Fibroblast of pulmonary artery (primary cell): ENCODE data around the gene PAX2.

Source experiments
- DNase-seq: peaks from one replicate; pipeline ENCODE4 v3.0.0-alpha.2; 2010; ENCODE audit warnings: low read depth
- H3K4me3 ChIP-seq: replicated peaks from 2 replicates; pipeline ENCODE4 v1.5.1; 2011; ENCODE audit warnings: low read depth, mild to moderate bottlenecking, control low read depth, low read length, moderate library complexity
- TF ChIP-seq, protein P1 (sequence below): IDR thresholded peaks from 2 replicates; pipeline ENCODE4 v1.5.1; 2011; ENCODE audit warnings: mild to moderate bottlenecking, control low read depth, low read length, inconsistent platforms; ENCODE audit errors: missing control alignments

PAX2 gene

DNA sequence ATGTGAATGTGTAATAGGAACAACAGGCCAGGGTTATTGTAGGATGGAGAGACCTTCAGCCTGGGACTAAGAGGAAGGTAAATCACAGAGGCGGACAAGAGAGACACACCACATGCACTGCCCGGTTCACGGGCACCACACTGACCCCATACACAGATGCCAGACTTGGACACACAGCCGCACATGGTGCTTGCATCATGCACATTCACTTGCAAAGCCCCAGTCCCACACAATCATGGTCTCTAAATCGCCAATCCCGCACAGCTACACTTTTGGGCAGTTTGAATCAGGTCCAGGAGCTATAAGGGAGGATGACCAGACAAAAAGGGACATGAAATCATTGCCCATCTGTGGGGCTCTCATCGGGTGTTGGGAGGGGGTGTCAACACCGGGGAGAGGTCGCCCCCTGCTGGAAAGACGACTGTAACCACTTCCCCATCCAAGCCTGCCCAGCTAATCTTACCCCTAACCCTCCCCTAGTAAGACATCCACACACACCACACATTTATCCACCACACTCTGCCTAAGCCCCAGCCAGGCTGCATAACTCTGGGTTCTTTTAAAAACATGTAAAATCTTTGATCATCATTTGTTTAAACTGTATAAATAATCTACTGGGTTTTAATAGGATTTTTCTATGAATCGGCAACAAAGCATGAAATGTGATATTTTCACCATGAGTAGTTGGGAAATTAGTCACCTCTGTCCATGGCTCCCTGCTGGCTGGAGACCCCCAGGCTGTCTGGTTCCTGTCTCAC is 126.8 kb downstream of the PAX2 start:
- TF ChIP-seq, protein P1, sequence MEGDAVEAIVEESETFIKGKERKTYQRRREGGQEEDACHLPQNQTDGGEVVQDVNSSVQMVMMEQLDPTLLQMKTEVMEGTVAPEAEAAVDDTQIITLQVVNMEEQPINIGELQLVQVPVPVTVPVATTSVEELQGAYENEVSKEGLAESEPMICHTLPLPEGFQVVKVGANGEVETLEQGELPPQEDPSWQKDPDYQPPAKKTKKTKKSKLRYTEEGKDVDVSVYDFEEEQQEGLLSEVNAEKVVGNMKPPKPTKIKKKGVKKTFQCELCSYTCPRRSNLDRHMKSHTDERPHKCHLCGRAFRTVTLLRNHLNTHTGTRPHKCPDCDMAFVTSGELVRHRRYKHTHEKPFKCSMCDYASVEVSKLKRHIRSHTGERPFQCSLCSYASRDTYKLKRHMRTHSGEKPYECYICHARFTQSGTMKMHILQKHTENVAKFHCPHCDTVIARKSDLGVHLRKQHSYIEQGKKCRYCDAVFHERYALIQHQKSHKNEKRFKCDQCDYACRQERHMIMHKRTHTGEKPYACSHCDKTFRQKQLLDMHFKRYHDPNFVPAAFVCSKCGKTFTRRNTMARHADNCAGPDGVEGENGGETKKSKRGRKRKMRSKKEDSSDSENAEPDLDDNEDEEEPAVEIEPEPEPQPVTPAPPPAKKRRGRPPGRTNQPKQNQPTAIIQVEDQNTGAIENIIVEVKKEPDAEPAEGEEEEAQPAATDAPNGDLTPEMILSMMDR, result peak; percentile 62
- H3K4me3 ChIP-seq, result no peak overlapping the region
- DNase-seq, result peak; percentile 38

GRCh38 chr10:100873146-100873826 is 127.9 kb downstream of the PAX2 start:
- TF ChIP-seq, protein P1, result no peak
- no peak overlapping the region for H3K4me3 ChIP-seq
- no peak for DNase-seq

GRCh38 chr10:100873827-100874326 is 128.5 kb downstream of the PAX2 start:
- no peak for DNase-seq
- TF ChIP-seq, protein P1, result no peak
- no peak overlapping the region for H3K4me3 ChIP-seq

DNA sequence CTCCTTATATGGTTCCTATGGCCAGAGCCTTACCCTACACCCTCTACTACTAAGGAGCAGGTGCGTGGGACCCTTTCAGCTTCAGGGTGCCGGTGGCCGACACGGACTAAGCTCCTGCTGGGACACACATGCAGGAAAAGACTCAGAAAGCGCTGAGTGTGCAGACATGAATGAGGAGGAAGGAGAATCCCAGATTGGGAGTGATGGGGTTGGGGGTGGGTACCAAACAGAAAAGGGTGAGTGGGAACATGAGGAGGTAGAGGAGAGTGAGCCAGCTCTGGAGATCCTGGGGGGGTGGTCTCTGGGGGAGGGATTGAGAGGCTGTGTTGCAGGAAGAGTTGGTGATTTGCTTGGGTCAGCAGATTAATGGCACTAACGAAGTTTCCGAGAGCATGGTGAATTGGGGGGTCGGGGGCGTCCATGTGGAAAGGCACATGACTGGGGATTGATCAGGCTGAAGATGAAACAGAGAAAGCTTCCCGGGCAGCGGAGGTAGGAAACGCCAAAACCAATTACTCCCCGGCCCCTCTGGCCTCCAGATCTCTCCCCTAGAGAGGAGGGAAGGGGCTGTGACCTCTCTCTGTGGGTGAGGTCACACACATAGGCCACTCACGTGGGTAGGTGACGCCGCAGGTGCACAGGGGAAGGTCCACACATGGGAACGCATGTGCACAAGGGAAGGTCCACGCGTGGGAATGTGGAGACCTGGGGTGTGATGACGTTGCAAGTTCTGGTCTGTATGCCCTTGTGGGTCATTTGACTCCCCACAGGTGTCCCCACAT is 129.5 kb downstream of the PAX2 start:
- no peak overlapping the region for H3K4me3 ChIP-seq
- TF ChIP-seq, protein P1, result no peak
- DNase-seq, result no peak

GRCh38 chr10:100875484-100876166 is 130.2 kb downstream of the PAX2 start:
- no peak overlapping the region for H3K4me3 ChIP-seq
- TF ChIP-seq, protein P1, result no peak
- no peak for DNase-seq

- TF ChIP-seq, protein P1, result no peak
- no peak overlapping the region for H3K4me3 ChIP-seq
- DNase-seq, result no peak
Measured at GRCh38 chr10:100876585-100877460, 131.4 kb downstream of the PAX2 start.
